Psoas muscle (tissue), 8 donors: ENCODE measurements around the gene EPB41L2. TPM values are rescaled to one million over a fixed set of nuclear protein-coding genes. Genes with fewer than 3 reads are reported as not detected.

ENCODE experiments used
- ATAC-seq, 4 donors: fragments of 200-7000 bp; cut with Tn5 transposase; one replicate each; pipeline ENCODE4 v1.9.1; 2020; ENCODE audit warnings: moderate library complexity in 3 of 4, mild to moderate bottlenecking in 2 of 4
- DNase-seq, 2 donors: peaks; one replicate each; pipeline ENCODE4 v3.0.0-alpha.2; 2020
- H3K27ac ChIP-seq: fragments of 200-600 bp; one replicate; pipeline ENCODE4 v1.8.0; 2022
- H3K27me3 ChIP-seq, 3 donors: fragments of 200-600 bp in 1 of 3; one replicate each; pipeline versions ENCODE4 v1.6.1 to v1.8.0; 2013 to 2022; ENCODE audit warnings: low read length in 2 of 3, mild to moderate bottlenecking in 2 of 3, moderate library complexity in 1 of 3; ENCODE audit not compliant: insufficient read depth in 3 of 3
- H3K36me3 ChIP-seq, 2 donors: fragments of 200-600 bp in 1 of 2; one replicate each; pipeline versions ENCODE4 v1.6.1 to v1.8.0; 2013 to 2022; ENCODE audit warnings: low read depth in 1 of 2, mild to moderate bottlenecking in 1 of 2, moderate library complexity in 1 of 2; ENCODE audit not compliant: insufficient read depth in 1 of 2
- H3K4me1 ChIP-seq: fragments of 200-600 bp; one replicate; pipeline ENCODE4 v1.8.0; 2022
- H3K4me3 ChIP-seq: fragments of 200-600 bp; one replicate; pipeline ENCODE4 v1.8.0; 2022; ENCODE audit warnings: mild to moderate bottlenecking
- H3K9me3 ChIP-seq: fragments of 200-600 bp; one replicate; pipeline ENCODE4 v1.8.0; 2022
- WGBS, 3 donors: extraction: QIAGEN DNeasy Blood & Tissue Kit; methylation state at CpG; one replicate each; pipeline versions ENCODE4 v1.1.6 to v1.1.7; 2013; 5-methylcytosine and 5-hydroxymethylcytosine counted together
- intact Hi-C, 2 donors: fragments of 100-400 bp; cut with DNase I; formaldehyde crosslinking; loops; one replicate each; pipeline versions ENCODE4 v1.11.0 to v1.14.2; 2022
- polyA plus RNA-seq, 3 donors: library from polyadenylated mRNA; stranded (reverse); fragments of 200-250 nt; gene quantifications; one replicate each; pipeline ENCODE4 v1.2.3, GENCODE V29; 2013
- total RNA-seq, 4 donors: library from RNA; stranded (reverse); fragmentation: NEBNext Ultra II Directional in 2 of 4; extraction: Animal tissue kit (Norgen Biotek cat#: 25700) in 2 of 4; gene quantifications; one replicate each; pipeline versions ENCODE4 v1.2.1 to v1.2.4, GENCODE V29; 2021 to 2023
- TF ChIP-seq, protein P1 (sequence below): fragments of 200-600 bp; IDR thresholded peaks from one replicate; pipeline ENCODE4 v1.8.0; 2022; ENCODE audit warnings: antibody characterized with exemption
- donor health status: healthy with polysubstance abuse.
- donor health status: DM: no; HTN: no; CAD: no; lungs with moderate emphysema.
- donor health status: Bipolar disorder and iron deficiency.
- donor health status: healthy.
- donor health status: DM: yes; HTN: yes; CAD: no.
- donor health status: DM: no; HTN: no; CAD: no.
- donor health status: DM: no; HTN: no; CAD: no.
- donor health status: DM: yes; HTN: yes; CAD: no.

EPB41L2 gene
- total and polyA plus RNA-seq, 7 donors = 8.5 to 75.7 (median 22.7) TPM

DNA sequence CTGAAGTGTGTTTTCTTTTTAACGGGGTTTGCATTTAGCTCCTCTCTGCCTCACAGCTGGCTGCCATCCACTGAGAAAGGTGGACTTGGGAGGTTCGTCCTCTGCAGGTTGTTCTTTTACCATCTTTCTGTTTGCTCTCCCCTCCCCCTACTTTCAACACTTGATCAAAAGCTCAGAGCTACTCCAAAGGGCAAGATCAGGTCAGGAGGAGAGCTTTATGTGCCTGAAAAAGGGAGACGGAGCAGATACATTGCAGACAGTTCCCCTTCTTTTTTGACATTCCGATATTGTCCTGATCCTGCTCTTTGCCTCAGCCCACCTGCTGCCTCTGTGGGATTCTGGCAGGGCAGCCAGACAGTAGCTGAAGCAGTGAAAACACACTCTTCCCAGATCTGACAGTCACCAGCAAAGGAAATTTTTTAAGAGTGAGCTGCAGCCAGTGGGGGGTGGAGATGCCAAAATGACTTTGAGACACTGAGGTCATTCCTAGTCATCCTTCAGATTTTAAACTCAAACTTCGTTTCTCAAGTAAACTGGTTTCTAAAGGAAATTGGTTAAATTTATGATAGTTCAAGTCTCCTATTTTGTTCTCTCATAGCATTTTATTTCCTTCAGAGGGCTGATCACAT lies 209.4 kb downstream of the EPB41L2 start:
- 57 to 67% (median 62%) methylated on average over 5 of the region's 5 CpGs for WGBS, 3 donors
- intact Hi-C loops = no loop called here
- Histone ChIP-seq H3K27ac (no peak overlapping the region), H3K4me3 (no peak overlapping the region), H3K27me3 (no peaks in the 10 kb centered on the region), H3K9me3 (no peaks in the 10 kb centered on the region), H3K4me1 (no peaks in the 10 kb centered on the region), H3K36me3 (peaks cover 0 to 6% of the 10 kb centered on the region in 2 donors)
- TF ChIP-seq, protein P1, sequence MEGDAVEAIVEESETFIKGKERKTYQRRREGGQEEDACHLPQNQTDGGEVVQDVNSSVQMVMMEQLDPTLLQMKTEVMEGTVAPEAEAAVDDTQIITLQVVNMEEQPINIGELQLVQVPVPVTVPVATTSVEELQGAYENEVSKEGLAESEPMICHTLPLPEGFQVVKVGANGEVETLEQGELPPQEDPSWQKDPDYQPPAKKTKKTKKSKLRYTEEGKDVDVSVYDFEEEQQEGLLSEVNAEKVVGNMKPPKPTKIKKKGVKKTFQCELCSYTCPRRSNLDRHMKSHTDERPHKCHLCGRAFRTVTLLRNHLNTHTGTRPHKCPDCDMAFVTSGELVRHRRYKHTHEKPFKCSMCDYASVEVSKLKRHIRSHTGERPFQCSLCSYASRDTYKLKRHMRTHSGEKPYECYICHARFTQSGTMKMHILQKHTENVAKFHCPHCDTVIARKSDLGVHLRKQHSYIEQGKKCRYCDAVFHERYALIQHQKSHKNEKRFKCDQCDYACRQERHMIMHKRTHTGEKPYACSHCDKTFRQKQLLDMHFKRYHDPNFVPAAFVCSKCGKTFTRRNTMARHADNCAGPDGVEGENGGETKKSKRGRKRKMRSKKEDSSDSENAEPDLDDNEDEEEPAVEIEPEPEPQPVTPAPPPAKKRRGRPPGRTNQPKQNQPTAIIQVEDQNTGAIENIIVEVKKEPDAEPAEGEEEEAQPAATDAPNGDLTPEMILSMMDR = no peak
- no peak for DNase-seq
- ATAC-seq = no peak

DNA sequence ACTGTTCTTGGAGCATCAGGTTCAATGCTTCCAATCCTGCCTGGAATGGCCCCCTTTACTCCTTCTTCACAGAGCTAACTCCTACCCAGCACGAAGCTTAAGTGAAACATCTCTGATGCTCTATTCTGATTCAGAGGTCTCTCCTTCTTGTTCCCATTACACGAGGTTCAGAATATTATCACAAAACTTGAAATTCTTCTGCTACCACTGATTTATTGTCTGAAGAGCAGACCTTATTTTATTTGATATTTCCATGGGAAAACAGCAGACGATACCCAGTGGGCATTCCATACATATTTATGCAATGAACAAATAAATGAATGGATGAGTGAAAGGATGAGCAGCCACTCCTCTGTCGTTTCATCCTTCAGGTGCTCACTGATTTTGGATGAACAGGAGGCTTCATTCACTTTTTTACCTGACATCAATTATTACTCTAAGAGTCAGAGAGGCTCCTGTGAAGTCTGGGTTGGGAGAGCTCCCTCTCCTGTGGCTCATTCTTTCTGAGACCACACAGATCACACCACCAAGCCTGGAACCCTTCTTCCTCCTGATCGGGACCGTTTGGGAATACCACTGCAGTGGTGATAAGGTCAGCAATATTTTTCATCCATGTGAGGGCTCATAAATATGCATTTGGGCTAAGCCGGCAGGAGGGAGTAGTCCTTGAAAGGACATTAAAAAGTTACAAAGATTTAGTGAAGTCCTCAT lies 210.0 kb downstream of the EPB41L2 start:
- H3K27me3 ChIP-seq = no peaks in the 10 kb centered on the region
- no peaks in the 10 kb centered on the region for H3K4me1 ChIP-seq
- TF ChIP-seq, protein P1 = no peak
- H3K4me3 ChIP-seq = no peak overlapping the region
- no peaks in the 10 kb centered on the region for H3K9me3 ChIP-seq
- ATAC-seq (no peak), DNase-seq (no peak)
- intact Hi-C loops = no loop called here
- H3K27ac ChIP-seq = no peak overlapping the region
- H3K36me3 ChIP-seq = peaks cover 0 to 4% of the 10 kb centered on the region in 2 donors
- 58 to 68% (median 66%) methylated on average over 7 of the region's 7 CpGs for WGBS, 3 donors

DNA sequence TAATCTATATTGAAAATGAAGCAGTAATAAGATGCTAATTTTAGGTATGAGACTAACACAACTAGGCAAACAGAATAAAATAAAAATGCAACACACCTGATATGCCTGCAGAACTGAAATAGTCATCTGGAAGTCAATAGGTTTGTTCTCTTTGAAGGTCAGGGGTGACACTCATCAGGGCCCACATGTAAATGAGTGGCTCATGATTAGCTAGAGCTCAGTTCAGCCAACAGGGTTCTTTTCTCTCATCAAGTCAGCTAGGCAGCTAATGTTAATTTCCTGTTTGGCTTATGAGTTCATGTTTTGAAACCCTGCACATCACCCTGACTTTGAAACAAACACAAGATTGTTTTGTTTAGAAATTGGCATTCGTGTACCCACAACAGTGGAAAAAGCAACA lies 212.0 kb downstream of the EPB41L2 start:
- DNase-seq (no peak), ATAC-seq (no peak)
- no peaks in the 10 kb centered on the region for H3K36me3 ChIP-seq
- no peaks in the 10 kb centered on the region for H3K9me3 ChIP-seq
- intact Hi-C loops = no loop called here
- H3K4me3 ChIP-seq = no peak overlapping the region
- H3K27ac ChIP-seq = no peak overlapping the region
- TF ChIP-seq, protein P1 = no peak
- 56 to 69% (median 60%) methylated on average over 1 of the region's 1 CpG for WGBS, 3 donors
- H3K4me1 ChIP-seq = no peaks in the 10 kb centered on the region
- no peaks in the 10 kb centered on the region for H3K27me3 ChIP-seq

DNA sequence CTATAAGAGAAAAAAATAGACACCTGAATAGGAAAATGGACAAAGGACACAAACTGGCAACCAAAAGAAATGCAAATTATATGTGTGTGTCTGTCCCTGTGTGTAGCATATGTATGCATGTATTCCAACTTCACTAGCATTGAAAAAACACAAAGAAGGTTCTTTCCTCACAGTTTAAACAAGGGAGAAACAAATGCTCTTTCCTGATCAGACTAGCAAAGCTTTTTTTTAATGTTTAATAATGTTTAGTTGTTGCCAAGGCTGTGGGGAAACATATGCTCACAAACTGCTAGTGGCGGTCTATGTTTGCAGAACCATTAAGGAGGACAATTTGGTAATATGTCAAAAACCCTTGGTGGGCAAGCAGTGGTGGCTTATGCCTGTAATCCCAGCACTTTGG lies 213.5 kb downstream of the EPB41L2 start:
- 93 to 97% (median 96%) methylated on average over 1 of the region's 1 CpG for WGBS, 3 donors
- H3K27me3 ChIP-seq = no peaks in the 10 kb centered on the region
- H3K27ac ChIP-seq = no peak overlapping the region
- H3K4me3 ChIP-seq = no peak overlapping the region
- ATAC-seq (no peak), DNase-seq (no peak)
- TF ChIP-seq, protein P1 = no peak
- no peaks in the 10 kb centered on the region for H3K9me3 ChIP-seq
- intact Hi-C loops = loop anchor here in 1 of 2 donors (10.0 kb wide), 1 partner anchor 525 kb away; no protein-coding TSS in a partner anchor
- H3K36me3 ChIP-seq = no peaks in the 10 kb centered on the region
- no peaks in the 10 kb centered on the region for H3K4me1 ChIP-seq
